ENCODE results near the gene PLXNA1.

The PLXNA1 gene

DNA sequence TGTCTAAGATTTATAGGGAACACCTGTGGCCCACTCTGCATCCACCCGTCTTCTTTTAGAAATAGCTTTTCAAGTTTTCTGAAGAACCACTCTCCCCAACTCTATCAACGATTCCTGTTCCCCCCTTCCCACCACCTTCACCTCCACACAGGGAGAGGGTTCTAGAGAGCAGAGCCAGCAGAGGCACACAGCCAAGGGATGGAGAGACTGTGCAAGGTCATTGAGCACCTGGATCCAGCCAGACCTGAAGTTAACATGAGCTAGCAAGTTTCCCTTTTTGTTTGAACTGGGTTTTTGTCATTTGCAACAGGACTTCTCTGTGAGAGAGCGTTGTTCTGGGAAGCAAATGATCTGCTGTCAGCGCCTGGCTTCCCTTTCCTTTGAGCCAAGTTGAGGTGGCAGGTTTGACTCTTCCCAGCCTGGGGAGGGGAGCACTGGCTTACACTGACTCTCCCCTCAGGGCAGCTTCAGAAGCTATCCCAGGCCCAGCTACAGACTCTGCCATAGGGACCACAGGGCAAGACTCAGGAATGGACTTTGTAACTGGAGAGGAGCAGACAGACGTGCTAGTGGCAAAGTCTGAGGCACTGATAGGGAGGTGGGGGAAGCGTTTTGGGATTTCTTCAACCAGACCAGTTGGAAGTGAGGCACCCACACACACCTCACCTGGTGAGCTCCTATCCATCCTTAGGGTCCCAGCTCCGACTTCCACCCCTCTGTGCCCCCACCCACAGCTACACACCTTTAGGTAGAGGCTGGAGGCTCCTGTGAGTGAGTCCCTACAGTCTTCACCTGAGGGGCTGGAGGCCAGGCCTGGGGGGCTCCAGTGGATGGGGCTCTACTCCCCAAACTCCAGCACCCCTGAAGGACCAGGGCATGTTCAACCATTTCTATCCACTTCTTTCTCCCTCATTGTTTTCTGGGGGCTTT is 19.4 kb upstream of the PLXNA1 start:
- TF ChIP-seq, protein P1, sequence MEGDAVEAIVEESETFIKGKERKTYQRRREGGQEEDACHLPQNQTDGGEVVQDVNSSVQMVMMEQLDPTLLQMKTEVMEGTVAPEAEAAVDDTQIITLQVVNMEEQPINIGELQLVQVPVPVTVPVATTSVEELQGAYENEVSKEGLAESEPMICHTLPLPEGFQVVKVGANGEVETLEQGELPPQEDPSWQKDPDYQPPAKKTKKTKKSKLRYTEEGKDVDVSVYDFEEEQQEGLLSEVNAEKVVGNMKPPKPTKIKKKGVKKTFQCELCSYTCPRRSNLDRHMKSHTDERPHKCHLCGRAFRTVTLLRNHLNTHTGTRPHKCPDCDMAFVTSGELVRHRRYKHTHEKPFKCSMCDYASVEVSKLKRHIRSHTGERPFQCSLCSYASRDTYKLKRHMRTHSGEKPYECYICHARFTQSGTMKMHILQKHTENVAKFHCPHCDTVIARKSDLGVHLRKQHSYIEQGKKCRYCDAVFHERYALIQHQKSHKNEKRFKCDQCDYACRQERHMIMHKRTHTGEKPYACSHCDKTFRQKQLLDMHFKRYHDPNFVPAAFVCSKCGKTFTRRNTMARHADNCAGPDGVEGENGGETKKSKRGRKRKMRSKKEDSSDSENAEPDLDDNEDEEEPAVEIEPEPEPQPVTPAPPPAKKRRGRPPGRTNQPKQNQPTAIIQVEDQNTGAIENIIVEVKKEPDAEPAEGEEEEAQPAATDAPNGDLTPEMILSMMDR (IDR thresholded peaks at IDR 0.05; ENCODE audit: insufficient read depth, low read length, missing control alignments), result no peak
- no peak for DNase-seq (ENCODE audit: low read depth, low spot score)
- H3K4me3 ChIP-seq (ENCODE audit: low read depth, low read length), result no peak overlapping the region
- ChIA-PET CTCF (interaction anchor here (1.0 to 1.5 kb wide), 4 partner anchors 8 to 212 kb away, joined by 3 to 7 read pairs (median 3); no protein-coding TSS in a partner anchor), POLR2A (no interaction called here)

GRCh38 chr3:126964261-126964660 is 18.7 kb upstream of the PLXNA1 start:
- no peak for DNase-seq (ENCODE audit: low read depth, low spot score)
- TF ChIP-seq, protein P1 (IDR thresholded peaks at IDR 0.05; ENCODE audit: insufficient read depth, low read length, missing control alignments), result no peak
- POLR2A ChIA-PET, result no interaction called here
- CTCF ChIA-PET, result interaction anchor here (1.0 to 1.3 kb wide), 2 partner anchors 17 to 212 kb away, joined by 3 read pairs; no protein-coding TSS in a partner anchor
- no peak overlapping the region for H3K4me3 ChIP-seq (ENCODE audit: low read depth, low read length)

DNA sequence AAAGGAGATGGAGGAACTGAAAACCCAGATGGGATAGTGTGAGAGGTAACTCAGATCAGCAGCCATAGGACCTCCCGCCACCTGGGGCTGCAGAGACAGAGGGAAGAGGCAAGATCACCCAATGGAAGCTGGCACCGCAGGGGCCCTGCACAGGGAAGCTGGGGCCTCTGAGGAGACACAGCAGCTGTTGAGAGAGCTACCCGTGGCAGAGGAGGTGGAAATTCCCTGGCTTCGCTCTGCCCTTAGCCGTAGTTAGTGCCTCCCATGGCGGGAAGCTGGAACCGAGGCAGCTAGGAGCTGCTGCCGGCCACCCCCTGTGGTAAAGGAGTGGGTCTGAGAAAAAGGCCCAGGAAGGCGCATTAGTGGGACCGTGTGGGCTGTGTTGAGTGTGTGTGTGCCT is 18.0 kb upstream of the PLXNA1 start:
- POLR2A ChIA-PET, result no interaction called here
- CTCF ChIA-PET, result interaction anchor here (0.9 to 10.3 kb wide), 2 partner anchors 18 to 212 kb away, joined by 3 to 116 read pairs; partner anchors contain the start of gene PLXNA1
- H3K4me3 ChIP-seq (ENCODE audit: low read depth, low read length), result no peak overlapping the region
- no peak for DNase-seq (ENCODE audit: low read depth, low spot score)
- TF ChIP-seq, protein P1 (IDR thresholded peaks at IDR 0.05; ENCODE audit: insufficient read depth, low read length, missing control alignments), result no peak

DNA sequence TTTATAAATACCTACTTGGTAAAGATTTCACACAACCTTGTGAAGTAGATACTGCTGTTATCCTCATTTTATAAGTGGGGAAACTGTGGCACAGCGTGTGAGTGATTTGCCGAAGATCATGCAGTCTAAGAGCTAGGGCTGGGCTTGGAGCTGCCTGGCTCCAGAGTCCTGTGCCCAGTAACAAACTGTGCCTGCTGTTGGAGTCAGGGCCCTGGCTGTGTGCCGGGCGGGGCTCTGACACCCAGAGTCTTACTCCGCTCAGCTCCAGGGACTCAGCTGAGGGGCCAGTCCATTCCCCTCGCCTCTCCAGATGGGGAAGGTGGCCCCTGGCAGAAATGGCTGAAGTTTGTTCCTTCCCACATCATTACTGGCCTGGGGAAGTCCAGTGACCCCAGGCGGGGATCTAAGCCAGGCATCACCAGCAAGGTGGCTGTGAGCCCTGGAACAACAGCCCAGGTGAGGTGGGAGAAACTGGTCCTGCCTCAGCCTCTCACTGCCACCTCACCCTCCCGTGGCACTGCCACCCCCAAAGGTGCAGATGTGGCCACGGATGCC is 17.3 kb upstream of the PLXNA1 start:
- ChIA-PET CTCF (interaction anchor here (0.9 to 10.3 kb wide), 3 partner anchors 12 to 213 kb away, joined by 3 to 116 read pairs (median 3); partner anchors contain the start of gene PLXNA1), POLR2A (no interaction called here)
- no peak for DNase-seq (ENCODE audit: low read depth, low spot score)
- TF ChIP-seq, protein P1 (IDR thresholded peaks at IDR 0.05; ENCODE audit: insufficient read depth, low read length, missing control alignments), result no peak
- H3K4me3 ChIP-seq (ENCODE audit: low read depth, low read length), result no peak overlapping the region

DNA sequence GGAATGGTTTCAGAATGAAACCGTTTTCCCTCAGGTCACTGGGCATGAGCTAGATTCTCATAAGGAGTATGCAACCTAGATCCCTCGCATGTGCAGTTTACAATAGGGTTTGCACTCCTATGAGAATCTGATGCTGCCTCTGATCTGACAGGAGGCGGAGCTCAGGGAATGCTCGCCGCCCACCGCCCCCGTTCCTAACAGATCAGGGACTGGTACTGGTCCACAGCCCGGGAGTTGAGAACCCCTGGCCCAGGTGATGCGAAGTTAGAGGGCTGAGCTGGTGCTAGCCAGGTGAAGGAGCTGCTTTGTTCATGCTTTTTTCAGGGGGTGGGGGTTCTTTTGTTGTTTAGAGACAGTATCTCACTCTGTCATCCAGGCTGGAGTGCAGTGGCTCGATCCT is 15.5 kb upstream of the PLXNA1 start:
- POLR2A ChIA-PET, result no interaction called here

More for the DNA sequence above, 15.5 kb upstream of the PLXNA1 start:
- H3K4me3 ChIP-seq (ENCODE audit: low read depth, low read length), result no peak overlapping the region
- CTCF ChIA-PET, result interaction anchor here (1.0 to 10.3 kb wide), 2 partner anchors 15 to 214 kb away, joined by 5 to 116 read pairs; partner anchors contain the start of gene PLXNA1
- DNase-seq (ENCODE audit: low read depth, low spot score), result no peak
- TF ChIP-seq, protein P1 (IDR thresholded peaks at IDR 0.05; ENCODE audit: insufficient read depth, low read length, missing control alignments), result no peak
